Tibial artery (tissue), 4 donors: ENCODE results near the gene PALM2AKAP2.

Source experiments
- DNase-seq, 2 donors: peaks; one replicate each; pipeline ENCODE4 v3.0.0-alpha.2; 2019
- H3K27ac ChIP-seq, 2 donors: fragments of 200-600 bp; sonication (generic) in 1 of 2; 1 replicate in 1 of 2; 2 replicates in 1 of 2; pipeline ENCODE4 v1.5.1; 2018 to 2019; ENCODE audit warnings: mild to moderate bottlenecking in 1 of 2
- H3K27me3 ChIP-seq, 2 donors: fragments of 200-600 bp; sonication (generic) in 1 of 2; one replicate each; pipeline versions ENCODE4 v1.5.1 to v1.6.0; 2016 to 2019
- H3K36me3 ChIP-seq, 3 donors: fragments of 200-600 bp; sonication (generic) in 2 of 3; one replicate each; pipeline ENCODE4 v1.5.1; 2016 to 2019; ENCODE audit warnings: mild to moderate bottlenecking in 2 of 3
- H3K4me1 ChIP-seq, 4 donors: fragments of 200-600 bp; sonication (generic) in 2 of 4; 1 replicate in 3 of 4; 2 replicates in 1 of 4; pipeline ENCODE4 v1.5.1; 2016 to 2019
- H3K4me3 ChIP-seq, 2 donors: fragments of 200-600 bp; sonication (generic) in 1 of 2; 1 replicate in 1 of 2; 2 replicates in 1 of 2; pipeline ENCODE4 v1.5.1; 2018 to 2019; ENCODE audit warnings: mild to moderate bottlenecking in 2 of 2
- H3K9me3 ChIP-seq, 3 donors: fragments of 200-600 bp; sonication (generic) in 1 of 3; one replicate each; pipeline ENCODE4 v1.5.1; 2016 to 2019
- intact Hi-C: fragments of 100-400 bp; cut with DNase I; formaldehyde crosslinking; loops from one replicate; pipeline ENCODE4 v1.15.0; 2023; ENCODE audit warnings: low total_unique reads
- TF ChIP-seq, protein P1 (sequence below), 2 experiments: fragments of 200-600 bp in 1 of 2; fragments of 450-650 bp in 1 of 2; IDR thresholded peaks; one replicate each; pipeline ENCODE4 v1.5.1; 2017 to 2019; ENCODE audit warnings: antibody characterized with exemption in 2 of 2, mild to moderate bottlenecking in 1 of 2, moderate library complexity in 1 of 2

The PALM2AKAP2 gene

DNA sequence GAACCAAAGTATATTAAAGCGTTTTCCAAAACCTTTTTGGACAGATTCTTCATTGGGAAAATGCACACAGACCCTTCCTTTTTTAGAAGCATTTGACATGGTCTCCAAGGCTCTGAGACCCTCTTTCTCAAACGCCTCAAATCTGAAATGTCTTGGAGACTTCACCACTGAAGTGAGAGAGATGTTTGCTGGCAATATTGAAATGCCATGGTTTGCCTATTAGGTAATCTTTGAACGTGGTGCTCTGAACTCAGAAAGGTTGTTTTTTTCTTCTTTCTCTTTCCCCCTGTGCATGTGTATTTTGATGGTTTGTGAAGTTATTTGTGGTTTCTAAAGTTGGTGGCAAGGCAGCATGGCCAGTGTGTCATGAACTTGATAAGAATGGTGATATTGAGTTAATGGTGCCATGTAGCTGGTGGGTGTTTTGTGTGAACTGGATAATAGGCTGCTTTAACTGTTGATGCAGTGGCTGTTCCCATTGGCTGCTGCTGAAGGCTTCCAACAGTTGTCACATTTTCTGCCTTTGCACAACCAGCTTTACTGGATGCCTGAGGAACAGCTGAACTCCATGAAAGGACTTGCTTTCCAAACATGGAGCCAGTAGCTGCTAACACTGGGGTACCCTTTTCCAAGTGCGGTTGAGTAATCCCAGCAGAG, 1.7 kb downstream of the PALM2AKAP2 start:
- intact Hi-C loops = no loop called here
- no peaks in the 10 kb centered on the region for H3K9me3 ChIP-seq
- TF ChIP-seq, protein P1, sequence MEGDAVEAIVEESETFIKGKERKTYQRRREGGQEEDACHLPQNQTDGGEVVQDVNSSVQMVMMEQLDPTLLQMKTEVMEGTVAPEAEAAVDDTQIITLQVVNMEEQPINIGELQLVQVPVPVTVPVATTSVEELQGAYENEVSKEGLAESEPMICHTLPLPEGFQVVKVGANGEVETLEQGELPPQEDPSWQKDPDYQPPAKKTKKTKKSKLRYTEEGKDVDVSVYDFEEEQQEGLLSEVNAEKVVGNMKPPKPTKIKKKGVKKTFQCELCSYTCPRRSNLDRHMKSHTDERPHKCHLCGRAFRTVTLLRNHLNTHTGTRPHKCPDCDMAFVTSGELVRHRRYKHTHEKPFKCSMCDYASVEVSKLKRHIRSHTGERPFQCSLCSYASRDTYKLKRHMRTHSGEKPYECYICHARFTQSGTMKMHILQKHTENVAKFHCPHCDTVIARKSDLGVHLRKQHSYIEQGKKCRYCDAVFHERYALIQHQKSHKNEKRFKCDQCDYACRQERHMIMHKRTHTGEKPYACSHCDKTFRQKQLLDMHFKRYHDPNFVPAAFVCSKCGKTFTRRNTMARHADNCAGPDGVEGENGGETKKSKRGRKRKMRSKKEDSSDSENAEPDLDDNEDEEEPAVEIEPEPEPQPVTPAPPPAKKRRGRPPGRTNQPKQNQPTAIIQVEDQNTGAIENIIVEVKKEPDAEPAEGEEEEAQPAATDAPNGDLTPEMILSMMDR (IDR thresholded peaks at IDR 0.05) = no peak
- peak; percentile 48 to 73 for DNase-seq
- H3K36me3 ChIP-seq = no peaks in the 10 kb centered on the region
- H3K4me3 ChIP-seq = peak overlapping the region; percentile 73 to 75
- H3K4me1 ChIP-seq = peaks cover 0 to 35% (median 13%) of the 10 kb centered on the region in 4 donors
- peak overlapping the region; percentile 77 to 80 for H3K27ac ChIP-seq
- no peaks in the 10 kb centered on the region for H3K27me3 ChIP-seq

DNA sequence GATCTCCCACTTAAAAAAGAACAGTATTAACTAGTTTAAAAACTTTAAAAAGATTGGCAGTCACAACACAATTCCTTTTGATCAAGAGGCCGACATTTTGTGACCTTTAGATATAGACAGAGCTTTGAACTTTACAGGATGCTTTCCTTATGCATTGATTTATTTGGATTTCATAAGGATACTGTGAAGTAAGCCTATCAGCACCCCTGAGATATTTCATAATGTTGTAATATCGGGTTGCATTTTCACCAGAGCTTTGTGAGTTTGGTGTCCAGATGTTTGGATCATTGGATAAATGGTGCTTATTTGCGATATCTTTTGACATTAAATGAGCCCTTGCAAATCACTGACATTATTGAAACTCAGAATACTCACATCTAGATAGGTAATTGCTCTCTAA, 7.7 kb downstream of the PALM2AKAP2 start:
- Histone ChIP-seq H3K27me3 (no peaks in the 10 kb centered on the region), H3K36me3 (no peaks in the 10 kb centered on the region), H3K4me1 (peaks cover 0 to 58% (median 28%) of the 10 kb centered on the region in 4 donors), H3K27ac (no peak overlapping the region), H3K9me3 (no peaks in the 10 kb centered on the region), H3K4me3 (no peak overlapping the region)
- no peak for DNase-seq
- TF ChIP-seq, protein P1 (IDR thresholded peaks at IDR 0.05) = no peak
- intact Hi-C loops = no loop called here

DNA sequence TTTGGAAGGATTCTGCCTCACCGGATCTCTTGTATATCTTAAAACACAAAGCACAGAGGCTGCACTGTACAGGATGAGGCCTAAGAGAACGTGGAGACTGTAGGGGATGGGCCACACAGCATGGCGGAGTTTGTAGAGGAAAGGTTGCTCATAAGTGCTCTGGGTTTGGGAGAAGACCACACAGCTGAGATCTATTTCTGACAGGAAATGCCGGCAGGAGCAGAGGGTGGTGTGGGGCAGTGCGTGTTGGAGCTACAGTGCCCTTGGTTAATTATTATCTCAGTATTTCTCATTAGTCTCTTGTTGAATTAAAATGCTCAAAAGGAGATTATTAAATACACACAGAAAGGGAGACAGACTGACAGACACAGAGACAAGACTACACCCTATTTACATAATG, 9.6 kb downstream of the PALM2AKAP2 start:
- Histone ChIP-seq H3K27ac (no peak overlapping the region), H3K4me3 (no peak overlapping the region), H3K36me3 (no peaks in the 10 kb centered on the region), H3K4me1 (peaks cover 0 to 69% (median 36%) of the 10 kb centered on the region in 4 donors), H3K9me3 (no peaks in the 10 kb centered on the region), H3K27me3 (no peaks in the 10 kb centered on the region)
- intact Hi-C loops = no loop called here
- no peak for DNase-seq
- TF ChIP-seq, protein P1 (IDR thresholded peaks at IDR 0.05) = no peak

DNA sequence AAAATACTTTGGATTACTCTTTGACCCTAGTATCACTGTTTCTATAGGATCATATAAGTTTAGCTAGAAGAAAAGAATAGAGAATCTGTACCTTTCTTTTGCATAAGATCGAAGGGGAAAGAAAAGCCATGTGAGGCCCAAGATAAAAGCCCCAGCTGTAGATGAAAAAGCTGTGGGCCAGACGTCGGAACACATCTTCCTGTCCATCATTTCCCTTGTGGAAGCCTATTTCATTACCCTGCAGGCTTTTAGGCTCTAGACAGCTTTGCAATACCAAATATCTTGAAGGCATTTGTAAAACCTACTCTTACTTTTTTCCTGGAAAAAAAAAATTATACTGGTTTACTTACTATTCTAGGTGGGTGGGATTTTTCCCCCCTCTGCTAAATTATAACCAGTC, 10.0 kb downstream of the PALM2AKAP2 start:
- no peak for DNase-seq
- TF ChIP-seq, protein P1 (IDR thresholded peaks at IDR 0.05) = no peak
- H3K4me3 ChIP-seq = no peak overlapping the region
- no peaks in the 10 kb centered on the region for H3K9me3 ChIP-seq
- no peak overlapping the region for H3K27ac ChIP-seq
- H3K4me1 ChIP-seq = peaks cover 0 to 73% (median 36%) of the 10 kb centered on the region in 4 donors
- H3K27me3 ChIP-seq = no peaks in the 10 kb centered on the region
- H3K36me3 ChIP-seq = no peaks in the 10 kb centered on the region
- intact Hi-C loops = no loop called here

DNA sequence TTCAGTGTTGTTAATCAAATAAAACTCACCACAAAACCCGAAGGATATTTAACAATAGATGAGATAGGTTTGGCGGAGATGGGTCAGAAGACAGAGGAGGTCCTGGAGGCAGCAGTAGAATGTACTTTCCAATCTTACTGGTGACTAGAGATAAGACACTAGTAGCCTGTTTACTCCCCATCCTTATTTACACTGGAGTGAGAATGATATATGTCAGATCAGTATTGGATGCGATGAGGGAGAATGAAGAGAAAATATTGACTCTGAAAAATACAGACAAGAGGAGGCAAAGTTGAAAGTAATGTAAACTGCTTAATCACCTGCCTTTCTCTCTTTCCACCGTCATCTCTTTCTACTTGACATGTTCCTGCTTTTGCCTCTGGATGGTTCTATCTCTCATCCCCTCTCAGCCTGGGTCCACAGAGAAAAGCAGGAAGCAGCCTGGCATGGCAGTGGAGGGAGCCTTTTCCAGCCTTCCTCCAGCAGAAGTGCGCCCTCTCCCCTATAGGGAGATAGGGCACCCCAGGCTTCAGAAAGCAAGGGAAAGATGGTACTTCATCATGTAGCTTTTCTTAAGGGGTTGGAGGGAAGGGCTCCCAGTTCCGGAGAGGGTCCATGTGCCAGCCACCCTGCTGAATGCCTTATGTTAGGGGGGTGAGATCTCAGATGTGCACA, 11.1 kb downstream of the PALM2AKAP2 start:
- peak overlapping the region; percentile 67 to 69 for H3K27ac ChIP-seq
- intact Hi-C loops = no loop called here
- H3K36me3 ChIP-seq = no peaks in the 10 kb centered on the region
- H3K4me3 ChIP-seq = no peak overlapping the region
- H3K4me1 ChIP-seq = peaks cover 0 to 79% (median 39%) of the 10 kb centered on the region in 4 donors
- no peak for DNase-seq
- TF ChIP-seq, protein P1 (IDR thresholded peaks at IDR 0.05) = no peak
- no peaks in the 10 kb centered on the region for H3K9me3 ChIP-seq
- H3K27me3 ChIP-seq = no peaks in the 10 kb centered on the region
